ENCODE measurements around the gene KCND3.

Gene KCND3

GRCh38 chr1:111956155-111956771 lies 33.2 kb downstream of the KCND3 start:
- DNase-seq: no peak

DNA sequence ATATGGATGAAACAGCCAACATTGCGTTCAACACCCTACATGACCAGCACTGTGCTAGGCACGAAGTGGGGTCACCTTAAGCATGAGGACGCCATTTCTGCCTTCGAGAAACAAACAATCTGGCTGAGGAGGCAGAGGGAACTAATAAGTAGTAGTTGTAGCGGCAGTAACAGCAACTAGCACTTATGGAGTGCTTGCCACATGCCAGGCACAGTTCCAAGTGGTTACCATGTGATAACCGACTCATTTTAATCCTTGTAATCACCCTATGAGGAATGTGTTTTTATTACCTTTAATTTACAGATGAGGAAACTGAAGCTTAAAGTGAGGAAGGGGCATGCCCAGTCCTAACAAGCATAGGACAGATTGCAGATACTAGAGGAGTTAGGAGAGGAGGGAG lies 33.7 kb downstream of the KCND3 start:
- no peak for DNase-seq

DNA sequence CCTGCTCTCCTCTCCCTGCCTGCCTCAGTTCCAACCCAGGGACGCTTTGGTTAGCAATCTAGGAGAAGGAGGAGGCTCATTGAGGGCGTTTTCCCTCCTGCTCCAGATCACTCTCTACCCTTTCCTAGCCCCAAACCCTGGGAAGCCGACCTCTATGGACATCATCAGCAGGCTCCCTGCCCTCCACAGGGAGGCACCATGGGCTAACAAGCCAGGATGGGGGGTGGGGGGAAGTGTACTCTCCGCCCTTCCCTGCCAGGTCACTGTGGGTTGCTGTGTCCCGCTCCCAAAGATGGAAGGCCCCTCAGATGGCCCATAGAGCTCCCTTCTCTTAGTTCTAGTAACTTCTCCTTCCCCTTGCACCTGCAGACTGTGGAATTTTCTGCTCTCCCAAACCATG lies 35.7 kb downstream of the KCND3 start:
- no peak for DNase-seq

- no peak for DNase-seq
These were observed 37.3 kb downstream of the KCND3 start for GRCh38 chr1:111952125-111952657.

GRCh38 chr1:111948209-111949171 lies 41.0 kb downstream of the KCND3 start:
- DNase-seq: no peak

- no peak for DNase-seq
These were observed 45.4 kb downstream of the KCND3 start for GRCh38 chr1:111943846-111944749.

DNA sequence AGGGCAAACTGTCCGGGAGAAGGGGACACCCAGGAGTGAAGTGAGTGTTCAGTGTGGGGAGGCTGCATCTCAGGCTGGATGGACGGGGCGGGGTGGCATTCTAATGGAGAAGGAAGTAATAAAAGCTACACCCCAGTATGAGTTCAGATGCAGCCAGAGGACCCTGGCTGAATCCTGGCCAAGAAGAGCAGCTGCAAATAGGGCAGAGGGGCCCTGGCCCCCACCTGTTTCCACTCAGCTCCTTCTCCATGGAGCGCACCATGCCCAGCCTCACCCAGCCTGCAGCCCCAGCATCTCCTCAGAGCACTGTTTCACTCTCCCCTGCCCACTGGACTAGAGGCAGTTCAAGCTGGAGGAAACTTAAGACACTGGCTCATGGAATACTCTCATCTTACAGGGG lies 46.4 kb downstream of the KCND3 start:
- no peak for DNase-seq

DNA sequence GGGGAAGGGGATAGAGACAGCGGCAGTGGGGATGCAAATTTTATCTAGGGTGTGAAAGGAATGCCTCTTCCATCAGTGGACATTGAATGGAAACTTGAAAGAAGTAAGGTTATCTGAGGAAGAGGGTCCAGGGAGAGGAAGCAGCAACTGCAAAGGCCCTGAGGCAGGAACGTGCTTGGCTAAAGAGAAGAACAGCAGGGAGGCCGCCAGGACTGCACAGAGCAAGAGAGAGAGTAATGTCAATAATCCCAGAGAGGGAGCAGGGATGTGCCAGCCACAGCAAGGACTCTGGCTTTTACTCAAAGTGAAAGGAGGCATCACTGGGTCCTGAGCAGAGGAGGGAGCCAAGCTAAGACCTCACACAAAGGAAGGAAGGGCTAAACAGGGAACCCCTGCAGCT lies 50.9 kb downstream of the KCND3 start:
- DNase-seq: no peak

DNA sequence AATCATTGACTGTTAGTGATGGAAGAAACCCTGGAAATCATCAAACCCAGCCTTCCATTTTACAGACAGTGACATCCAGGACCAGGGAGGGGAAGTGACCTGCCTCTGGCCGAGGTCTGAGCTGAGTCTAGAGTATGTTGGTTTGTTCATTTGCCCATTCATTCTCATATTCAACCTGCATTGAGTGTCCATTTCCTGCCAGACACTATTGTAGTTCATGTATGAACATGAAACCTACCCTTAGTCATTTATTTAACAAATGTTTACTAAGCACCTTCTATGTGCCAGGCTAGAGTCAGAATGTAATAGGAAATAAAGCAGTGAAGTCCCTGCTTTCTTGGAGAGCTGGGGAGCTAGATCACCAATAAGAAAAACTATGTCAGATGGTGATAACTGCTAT lies 51.3 kb downstream of the KCND3 start:
- no peak for DNase-seq

GRCh38 chr1:111937147-111937725 lies 52.2 kb downstream of the KCND3 start:
- DNase-seq: no peak

- no peak for DNase-seq
These were observed 55.2 kb downstream of the KCND3 start for GRCh38 chr1:111934106-111934852.

DNA sequence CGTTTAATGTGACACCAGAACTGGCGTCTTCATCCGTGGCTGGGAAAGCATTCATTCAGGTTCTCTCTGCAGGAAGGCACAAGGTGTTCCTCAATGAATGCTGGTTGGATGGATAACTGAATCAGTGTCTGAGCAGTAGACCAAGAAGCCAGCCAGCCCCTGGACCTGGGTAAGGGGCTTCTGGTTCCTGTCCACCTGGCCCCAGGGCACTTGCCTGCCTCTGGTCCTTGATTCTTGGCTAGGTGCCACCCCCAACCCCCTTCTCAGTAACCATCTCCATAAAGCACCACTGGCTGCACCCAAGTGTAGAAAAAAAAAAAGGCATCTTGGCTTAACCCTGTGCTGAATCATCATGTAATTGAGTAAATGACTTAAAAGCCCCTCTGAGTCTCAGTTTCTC lies 59.1 kb downstream of the KCND3 start:
- DNase-seq: no peak

- DNase-seq: no peak
These were observed 60.9 kb downstream of the KCND3 start for GRCh38 chr1:111928531-111928930.

- no peak for DNase-seq
These were observed 61.8 kb downstream of the KCND3 start for GRCh38 chr1:111927652-111928051.

- no peak for DNase-seq
These were observed 64.7 kb downstream of the KCND3 start for GRCh38 chr1:111924786-111925185.

GRCh38 chr1:111923766-111924165 lies 65.7 kb downstream of the KCND3 start:
- no peak for DNase-seq

DNA sequence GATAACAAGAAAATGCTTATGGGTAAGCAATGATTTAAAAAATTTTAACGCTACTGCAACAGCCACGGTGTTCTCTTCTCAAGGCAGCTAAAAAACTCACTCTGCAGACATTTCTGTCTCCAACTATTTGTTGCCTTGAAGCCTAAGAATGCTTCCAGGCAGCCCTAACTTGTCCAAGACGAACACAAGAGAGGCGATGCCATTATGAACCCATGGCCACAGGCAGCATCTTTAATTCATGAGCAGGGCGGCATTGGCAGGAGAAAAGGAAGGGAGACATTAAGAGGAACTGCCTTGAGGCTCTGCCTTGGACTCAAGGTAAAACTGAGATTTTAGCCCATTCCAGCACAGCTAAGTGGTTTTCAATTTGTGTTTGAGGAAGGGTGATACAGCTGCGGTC lies 67.5 kb downstream of the KCND3 start:
- no peak for DNase-seq

DNA sequence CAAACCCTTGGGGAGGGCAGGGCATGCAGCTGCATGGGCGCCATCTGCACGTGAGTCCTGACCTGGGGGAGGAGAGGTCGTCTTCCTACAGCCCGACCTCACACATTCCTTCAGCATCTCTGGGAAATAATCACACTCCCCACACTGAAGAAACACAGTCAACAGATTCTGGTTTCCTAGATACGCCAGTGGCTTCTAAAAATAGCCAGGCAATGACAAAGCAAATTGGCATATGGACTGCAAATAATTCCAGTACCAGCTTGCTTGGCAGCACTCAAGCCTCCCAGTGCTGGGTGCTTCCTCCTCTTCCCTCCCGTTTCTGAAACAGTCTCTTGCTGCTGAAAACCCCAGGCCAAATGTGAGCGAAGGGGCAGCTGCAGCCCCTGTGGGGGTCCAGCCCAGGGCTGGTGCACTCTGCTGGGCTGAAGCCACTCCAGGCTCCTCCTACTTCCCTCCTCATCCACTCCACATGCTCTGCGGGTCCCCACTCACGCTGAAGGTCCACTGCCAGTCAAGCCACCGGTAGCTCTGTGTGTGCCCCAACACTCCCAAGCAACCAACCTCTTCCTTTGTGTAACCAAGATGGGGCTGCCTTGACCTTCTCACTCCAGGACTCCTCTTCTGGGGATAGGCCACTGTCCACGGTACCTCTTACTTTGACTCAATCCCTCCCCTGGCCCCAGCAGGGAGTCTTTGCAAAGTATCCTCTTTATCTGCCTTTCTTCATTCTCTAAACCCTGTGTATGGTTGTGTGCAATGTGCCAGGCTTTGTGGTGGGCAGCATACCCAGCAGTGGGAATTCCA lies 69.0 kb downstream of the KCND3 start:
- DNase-seq: no peak

GRCh38 chr1:111911776-111912515 lies 77.5 kb downstream of the KCND3 start:
- DNase-seq: no peak

DNA sequence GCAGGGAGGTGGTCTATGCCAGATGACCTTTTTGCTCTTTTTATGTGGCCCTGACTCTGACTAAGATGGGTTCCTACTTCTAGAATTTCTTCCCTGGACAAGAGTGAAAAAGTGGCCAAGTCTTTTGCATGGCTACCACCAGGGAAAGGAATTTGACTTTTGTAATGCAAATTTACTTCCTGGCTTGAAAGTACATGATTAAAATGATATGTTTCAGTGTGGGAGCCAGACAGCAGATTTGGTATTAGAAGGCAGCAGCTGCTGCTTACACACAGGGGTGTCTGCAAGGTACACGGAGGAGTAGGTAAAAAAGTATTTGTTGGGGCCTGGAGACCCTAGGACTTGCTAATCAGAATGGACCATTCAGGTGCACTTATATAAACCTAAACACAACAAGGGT lies 78.4 kb downstream of the KCND3 start:
- no peak for DNase-seq
